Measurements from ENCODE around the gene MAP6.
"Not testable (repeated sequence)": the region's sequence is repeated elsewhere in the genome, so short reads cannot be mapped to it uniquely, and the experiment has no call there.

The MAP6 gene

DNA sequence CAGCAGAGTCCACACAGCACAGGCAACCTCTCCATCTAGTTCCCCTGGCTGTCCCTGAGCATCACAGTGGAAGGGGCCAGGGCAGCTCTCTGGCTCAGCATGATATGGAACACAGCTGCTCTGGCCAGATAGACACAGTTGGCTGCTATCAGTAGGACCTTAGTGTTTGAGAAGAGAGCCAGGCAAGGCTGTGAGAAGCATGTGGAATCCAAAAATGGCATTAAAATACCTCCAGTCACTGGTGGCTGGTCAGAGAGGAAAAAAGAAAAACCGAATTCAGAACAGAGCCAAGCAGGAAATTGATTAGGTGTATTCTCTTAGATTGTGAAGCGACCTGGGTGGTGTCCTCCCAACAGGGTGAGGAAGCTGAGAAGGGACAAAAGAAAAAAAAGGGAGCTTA is 78.9 kb downstream of the MAP6 start:
- no peak for DNase-seq

DNA sequence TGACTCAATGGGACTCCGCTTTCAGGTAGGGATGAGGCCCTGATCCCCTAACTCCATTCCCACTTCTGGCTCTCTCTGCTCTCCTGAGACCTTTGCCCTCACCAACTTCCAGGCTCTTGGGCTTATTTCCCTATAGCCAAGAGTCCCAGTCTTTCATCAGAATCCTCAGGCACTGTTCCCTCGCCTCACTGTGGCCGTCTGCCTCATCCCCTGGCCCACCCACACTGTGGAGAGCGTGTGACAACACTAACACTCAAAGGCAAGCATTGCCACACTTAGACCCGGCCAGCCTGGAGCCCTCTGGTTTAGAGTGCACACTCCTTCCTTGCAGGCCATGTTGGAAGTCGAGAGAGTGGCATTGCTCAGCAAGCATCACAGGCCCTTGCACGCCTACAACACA is 79.8 kb downstream of the MAP6 start:
- DNase-seq: no peak

GRCh38 chr11:75588051-75588481 is 80.8 kb downstream of the MAP6 start:
- no peak for DNase-seq

- DNase-seq: no peak
These were observed 82.4 kb downstream of the MAP6 start for GRCh38 chr11:75586395-75586794.

DNA sequence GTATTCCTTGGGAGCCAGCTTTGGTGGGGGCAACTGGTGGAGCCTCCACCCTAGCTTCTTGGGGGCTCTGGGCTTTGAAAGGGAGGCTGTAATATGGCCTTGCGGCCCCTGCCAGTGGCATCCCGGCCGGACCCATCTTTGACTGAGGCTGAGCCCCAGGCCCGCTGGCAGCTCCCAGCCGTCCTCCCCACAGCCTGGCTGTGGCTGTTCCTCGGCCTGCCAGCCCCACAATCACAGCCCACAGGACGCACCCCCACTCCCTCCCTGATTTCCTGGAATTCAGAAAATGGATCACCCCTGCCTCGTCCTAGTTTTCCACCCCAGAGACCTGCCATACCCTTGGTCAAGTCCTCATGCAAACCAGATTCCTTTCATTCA is 83.6 kb downstream of the MAP6 start:
- DNase-seq: no peak

DNA sequence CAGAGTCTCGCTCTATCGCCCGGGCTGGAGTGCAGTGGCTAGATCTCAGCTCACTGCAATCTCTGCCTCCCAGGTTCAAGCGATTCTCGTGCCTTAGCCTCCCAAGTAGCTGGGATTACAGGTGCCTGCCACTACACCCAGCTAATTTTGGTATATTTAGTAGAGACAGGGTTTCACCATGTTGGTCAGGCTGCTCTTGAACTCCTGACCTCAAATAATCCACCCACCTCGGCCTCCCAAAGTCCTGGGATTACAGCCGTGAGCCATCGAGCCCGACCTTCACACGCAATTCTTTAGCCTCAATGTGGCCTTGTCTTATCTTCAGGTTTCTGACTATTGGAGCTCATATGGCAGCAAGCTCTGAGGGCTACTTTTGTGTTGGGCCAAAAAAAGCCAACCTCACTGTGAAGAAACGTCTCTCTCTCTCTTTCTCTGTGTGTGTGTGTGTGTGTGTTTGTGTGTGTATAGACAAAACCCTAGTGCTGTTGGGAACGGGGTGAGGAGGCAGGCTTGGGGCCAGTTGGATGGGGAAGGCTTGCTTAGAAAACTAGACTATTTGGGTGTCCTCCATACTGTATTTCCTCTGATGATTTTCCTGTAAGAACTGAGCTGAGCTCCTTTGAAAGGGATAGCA is 84.1 kb downstream of the MAP6 start:
- not testable (repeated sequence) for DNase-seq

DNA sequence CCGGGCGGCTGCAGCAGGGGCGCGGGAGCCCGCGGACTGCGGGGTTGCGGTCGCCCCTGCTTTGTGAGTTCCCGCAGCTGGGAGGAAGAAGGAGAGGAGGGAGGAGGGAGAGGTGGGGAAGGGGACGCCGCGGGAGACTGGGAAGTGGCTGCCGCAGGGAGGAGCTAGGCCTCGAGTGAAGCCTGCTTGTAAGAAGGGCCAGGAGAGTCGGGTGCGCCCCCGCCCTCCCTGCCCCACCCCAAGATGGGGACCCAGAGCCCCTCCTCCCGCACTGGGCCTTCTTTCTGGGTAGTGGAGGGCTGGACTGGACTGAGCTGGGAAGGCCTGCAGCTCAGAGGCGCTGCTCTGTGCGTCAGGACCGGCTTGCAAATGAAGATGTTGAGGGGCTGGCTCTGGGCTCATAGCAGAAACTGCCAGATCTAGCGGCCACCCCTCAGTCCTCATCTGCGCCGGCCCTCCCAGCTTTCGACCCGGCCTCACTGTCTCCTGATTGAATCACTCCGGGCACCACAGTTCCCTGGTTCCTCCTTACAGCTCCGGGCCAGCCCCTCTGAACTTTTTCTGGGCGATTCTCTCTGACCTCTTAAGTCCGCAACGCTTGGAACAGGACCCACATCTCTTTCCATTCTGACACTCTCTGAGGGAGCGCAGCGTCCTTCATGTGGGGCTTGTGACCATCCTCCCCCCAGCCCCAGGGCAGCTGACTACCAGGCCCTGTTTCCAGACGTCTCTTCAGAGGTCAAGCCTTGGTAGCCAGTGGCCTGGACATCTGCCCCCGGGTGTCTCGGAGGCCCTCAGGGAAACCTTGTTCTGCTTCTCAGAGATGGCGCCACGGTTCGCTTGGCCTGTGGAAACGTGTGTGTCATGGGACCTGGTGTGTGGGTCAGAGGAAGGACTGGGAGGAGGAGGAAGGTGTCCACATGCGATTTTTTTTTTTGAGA is 84.8 kb downstream of the MAP6 start:
- DNase-seq: no peak

- peak; percentile 52 for DNase-seq
These were observed 85.7 kb downstream of the MAP6 start for GRCh38 chr11:75582895-75583717.

GRCh38 chr11:75582506-75582894 is 86.3 kb downstream of the MAP6 start:
- no peak for DNase-seq

- DNase-seq: no peak
These were observed 89.0 kb downstream of the MAP6 start for GRCh38 chr11:75579841-75580240.

DNA sequence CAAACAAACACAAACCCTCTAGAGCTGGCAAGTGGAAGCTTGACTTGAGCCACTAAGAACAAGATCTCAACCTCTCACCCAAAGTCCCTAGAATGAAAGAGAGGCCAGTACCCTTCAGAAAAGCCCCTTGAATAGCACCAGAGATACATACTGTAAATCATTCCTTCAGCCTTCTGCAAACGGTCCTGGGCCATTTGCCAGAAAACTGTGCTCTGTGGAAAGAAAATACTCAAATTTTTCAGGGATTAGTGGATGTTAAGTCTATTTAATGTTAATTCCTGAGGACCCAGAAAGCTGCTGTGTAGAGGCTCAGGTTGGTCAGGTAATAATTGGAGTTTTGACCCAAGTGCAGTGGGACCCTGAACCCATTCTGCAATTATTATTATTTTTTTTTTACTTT is 89.9 kb downstream of the MAP6 start:
- no peak for DNase-seq

GRCh38 chr11:75577207-75577606 is 91.6 kb downstream of the MAP6 start:
- peak; percentile 70 for DNase-seq

DNA sequence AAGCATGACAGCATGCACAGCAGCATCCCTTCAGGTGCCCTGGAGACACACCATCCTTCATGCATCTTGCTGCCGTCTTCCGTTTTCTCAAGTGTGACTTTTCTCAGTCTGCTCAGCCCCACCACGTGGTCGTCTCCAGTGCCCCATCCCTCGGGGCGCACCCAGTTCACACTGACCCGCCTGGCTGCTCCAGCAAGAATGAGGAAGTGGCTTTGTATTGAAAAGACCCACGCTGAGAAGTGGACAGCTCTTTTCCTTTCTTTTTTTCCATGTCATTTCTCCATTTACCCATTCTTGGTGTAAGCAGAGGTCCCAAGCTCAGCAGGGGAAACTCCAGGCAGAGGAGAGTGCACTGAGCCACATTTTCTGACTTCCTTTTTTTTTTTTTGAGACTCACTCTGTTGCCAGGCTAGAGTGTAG is 92.3 kb downstream of the MAP6 start:
- DNase-seq: no peak

DNA sequence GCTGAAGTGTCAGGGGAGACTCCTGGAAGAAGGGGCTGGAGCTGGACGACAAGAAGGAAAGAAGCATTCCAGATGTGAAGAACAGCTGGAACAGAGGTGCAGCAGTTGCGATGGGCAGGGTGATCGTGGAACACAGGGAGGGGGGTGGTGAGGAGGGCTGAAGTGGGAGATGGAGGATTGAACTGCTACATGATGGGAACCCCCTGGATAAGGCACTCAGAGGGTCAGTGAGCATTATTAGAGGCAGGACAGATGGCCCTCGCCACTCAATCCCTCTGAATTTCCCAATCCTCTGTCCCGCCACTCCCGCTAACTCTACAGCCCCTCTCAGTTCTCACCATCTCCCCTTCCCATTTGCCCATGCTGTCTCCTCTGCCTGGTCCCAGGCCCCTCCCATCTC is 92.8 kb downstream of the MAP6 start:
- DNase-seq: no peak

- no peak for DNase-seq
These were observed 93.9 kb downstream of the MAP6 start for GRCh38 chr11:75574698-75575602.

DNA sequence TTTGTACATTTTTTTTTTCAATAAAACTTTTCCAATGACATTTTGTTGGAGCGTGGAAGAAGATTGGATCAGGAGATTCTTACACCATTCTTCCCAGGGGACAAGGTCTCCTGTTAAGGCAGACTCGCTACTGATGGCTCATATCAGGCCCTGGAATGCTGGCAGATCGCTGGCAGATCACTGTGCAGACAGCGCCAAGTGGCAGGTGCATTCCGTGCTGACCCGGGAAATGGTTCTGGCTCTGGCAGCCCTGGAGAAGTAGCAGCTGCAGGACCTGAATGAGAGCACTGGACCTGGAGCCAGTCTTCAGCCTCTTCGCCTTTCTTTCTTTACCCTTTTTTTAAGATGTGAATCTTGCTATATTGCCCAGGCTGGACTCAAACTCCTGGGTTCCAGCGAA is 96.1 kb downstream of the MAP6 start:
- DNase-seq: no peak

GRCh38 chr11:75571625-75572024 is 97.2 kb downstream of the MAP6 start:
- DNase-seq: no peak

DNA sequence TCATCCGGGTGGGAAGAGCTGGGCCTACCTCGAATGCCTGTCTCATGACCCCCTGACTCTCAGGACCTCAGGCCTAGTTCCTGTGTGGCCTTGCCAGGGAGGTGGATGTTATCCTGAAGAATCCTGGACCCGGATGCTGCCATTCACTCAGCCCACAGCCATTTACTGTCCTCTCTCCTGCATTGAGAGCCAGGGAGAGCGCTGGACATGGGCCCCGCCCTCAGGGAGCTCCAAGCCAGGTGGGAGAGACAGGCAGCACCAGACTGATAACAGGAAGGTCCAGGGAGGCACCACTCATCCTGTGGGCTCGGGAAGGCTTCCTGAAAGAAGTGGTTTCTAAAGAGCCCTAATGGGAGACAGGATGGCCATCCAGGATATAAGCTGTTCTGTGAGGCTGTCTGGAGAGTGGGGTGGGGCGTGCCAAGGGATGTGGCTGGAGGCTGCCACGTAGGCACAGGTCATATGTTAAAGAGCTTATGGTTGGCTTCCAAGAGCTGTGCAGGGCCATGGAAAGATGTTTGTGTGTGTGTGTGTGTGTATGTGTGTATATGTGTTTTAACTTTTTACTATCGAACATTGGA is 98.2 kb downstream of the MAP6 start:
- DNase-seq: no peak

GRCh38 chr11:75568616-75569219 is 100.1 kb downstream of the MAP6 start:
- no peak for DNase-seq

DNA sequence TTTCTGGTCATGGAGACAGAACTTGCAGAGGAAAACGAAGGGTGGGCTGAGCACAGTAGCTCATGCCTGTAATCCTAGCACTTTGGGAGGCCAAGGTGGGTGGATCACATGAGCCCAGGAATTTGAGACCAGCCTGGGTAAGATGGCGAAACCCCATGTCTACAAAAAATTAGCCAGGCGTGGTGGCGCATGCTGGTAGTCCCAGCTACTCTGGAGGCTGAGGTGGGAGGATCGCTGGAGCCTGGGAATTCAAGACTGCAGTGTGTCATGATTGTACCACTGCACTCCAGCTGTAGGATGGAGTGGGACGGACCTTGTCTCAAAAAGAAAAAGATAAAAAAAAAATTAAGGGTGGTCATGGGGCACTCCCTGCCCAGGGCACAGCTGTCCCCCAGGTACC is 100.9 kb downstream of the MAP6 start:
- DNase-seq: no peak

- DNase-seq: no peak
These were observed 102.0 kb downstream of the MAP6 start for GRCh38 chr11:75566763-75567279.
